ACC112 (cell line): ENCODE data around the gene TK2.
"Not testable (repeated sequence)": the region's sequence is repeated elsewhere in the genome, so short reads cannot be mapped to it uniquely, and the experiment has no call there.

Experiments used
- H2AFZ ChIP-seq: fragments of 200-600 bp; sonication (generic); one replicate; pipeline ENCODE4 v1.6.0; 2017; ENCODE audit warnings: antibody characterized with exemption, low read length; ENCODE audit not compliant: unreplicated experiment
- H3K27ac ChIP-seq: fragments of 200-600 bp; sonication (generic); 2 replicates; pipeline ENCODE4 v1.5.1; 2014; ENCODE audit warnings: low read depth, mild to moderate bottlenecking, antibody characterized with exemption, low read length, moderate library complexity
- H3K27me3 ChIP-seq: fragments of 200-600 bp; sonication (generic); 2 replicates; pipeline ENCODE4 v1.6.1; 2014; ENCODE audit warnings: mild to moderate bottlenecking, antibody characterized with exemption, low read length, moderate library complexity, mixed read lengths; ENCODE audit not compliant: insufficient read depth
- H3K36me3 ChIP-seq: fragments of 200-600 bp; sonication (generic); 2 replicates; pipeline ENCODE4 v1.6.1; 2016; ENCODE audit warnings: mild to moderate bottlenecking, antibody characterized with exemption, low read length, moderate library complexity, mixed read lengths; ENCODE audit not compliant: insufficient read depth
- H3K4me1 ChIP-seq: fragments of 200-600 bp; sonication (generic); one replicate; pipeline ENCODE4 v1.6.1; 2016; ENCODE audit warnings: low read length, mixed read lengths; ENCODE audit not compliant: insufficient read depth, unreplicated experiment, control insufficient read depth
- H3K4me3 ChIP-seq: fragments of 200-600 bp; sonication (generic); 2 replicates; pipeline ENCODE4 v1.5.1; 2014; ENCODE audit warnings: mild to moderate bottlenecking, low read depth, low read length
- H3K79me2 ChIP-seq: fragments of 200-600 bp; sonication (generic); one replicate; pipeline ENCODE4 v1.6.0; 2016; ENCODE audit warnings: low read length; ENCODE audit not compliant: control insufficient read depth, unreplicated experiment, insufficient read depth

Gene TK2

GRCh38 chr16:66572356-66572755 is 22.4 kb upstream of the TK2 start:
- Histone ChIP-seq H3K27me3 (no peaks in the 10 kb centered on the region), H3K4me1 (peaks cover 28% of the 10 kb centered on the region), H3K27ac (no peak overlapping the region), H3K79me2 (no peaks in the 10 kb centered on the region), H2AFZ (no peak overlapping the region), H3K4me3 (no peak overlapping the region), H3K36me3 (peaks cover 9% of the 10 kb centered on the region; the same call in 1 of the 2 replicates)

GRCh38 chr16:66569827-66570405 is 20.0 kb upstream of the TK2 start:
- Histone ChIP-seq H3K4me1 (peaks cover 28% of the 10 kb centered on the region), H3K36me3 (peaks cover 9% of the 10 kb centered on the region), H3K27ac (peak overlapping the region; percentile 60)

GRCh38 chr16:66569131-66569530 is 19.2 kb upstream of the TK2 start:
- Histone ChIP-seq H3K4me1 (peaks cover 28% of the 10 kb centered on the region), H3K27ac (peak overlapping the region; percentile 60), H3K36me3 (peaks cover 13% of the 10 kb centered on the region), H3K4me3 (peak overlapping the region; percentile 34), H3K27me3 (no peaks in the 10 kb centered on the region), H3K79me2 (no peaks in the 10 kb centered on the region), H2AFZ (no peak overlapping the region)

More at GRCh38 chr16:66569827-66570405, 20.0 kb upstream of the TK2 start:
- Histone ChIP-seq H3K4me3 (no peak overlapping the region; the same call in 1 of the 2 replicates), H3K79me2 (no peaks in the 10 kb centered on the region), H3K27me3 (no peaks in the 10 kb centered on the region), H2AFZ (no peak overlapping the region)

- Histone ChIP-seq H3K27ac (peak overlapping the region; percentile 60), H2AFZ (no peak overlapping the region), H3K27me3 (no peaks in the 10 kb centered on the region), H3K4me1 (peaks cover 28% of the 10 kb centered on the region), H3K79me2 (peaks cover 6% of the 10 kb centered on the region), H3K4me3 (no peak overlapping the region), H3K36me3 (peaks cover 16% of the 10 kb centered on the region)
These were observed 18.4 kb upstream of the TK2 start for GRCh38 chr16:66568355-66568754.

- H3K4me1 ChIP-seq = peaks cover 28% of the 10 kb centered on the region
- not testable (repeated sequence) for H2AFZ ChIP-seq, H3K4me3 ChIP-seq, H3K27me3 ChIP-seq
- H3K36me3 ChIP-seq = peaks cover 16% of the 10 kb centered on the region
- peaks cover 13% of the 10 kb centered on the region for H3K79me2 ChIP-seq
- peak overlapping the region; percentile 60; the same call in 1 of the 2 replicates for H3K27ac ChIP-seq
These were observed 17.3 kb upstream of the TK2 start for GRCh38 chr16:66567270-66567669.

GRCh38 chr16:66566051-66566901 is 16.4 kb upstream of the TK2 start, which contains the start of gene CMTM1:
Gene CMTM1, plus strand, starts transcription at chr16:66566439. Its CDS starts 75 bp downstream, at chr16:66566514.
- no peak within 1 kb of the TSS for H3K27ac ChIP-seq
- H3K27me3 ChIP-seq = no peaks in the 10 kb centered on the region
- no peak within 1 kb of the TSS for H3K4me3 ChIP-seq
- peaks cover 13% of the 10 kb centered on the region for H3K79me2 ChIP-seq
- peaks cover 28% of the 10 kb centered on the region for H3K4me1 ChIP-seq
- H3K36me3 ChIP-seq = peaks cover 13% of the 10 kb centered on the region
- no peak within 1 kb of the TSS for H2AFZ ChIP-seq

GRCh38 chr16:66563574-66564334 is 13.8 kb upstream of the TK2 start:
- H3K27ac ChIP-seq = no peak overlapping the region
- peaks cover 35% of the 10 kb centered on the region for H3K79me2 ChIP-seq
- no peaks in the 10 kb centered on the region for H3K27me3 ChIP-seq
- H3K4me1 ChIP-seq = peaks cover 7% of the 10 kb centered on the region
- no peak overlapping the region for H3K4me3 ChIP-seq
- H3K36me3 ChIP-seq = peaks cover 10% of the 10 kb centered on the region; the same call in 1 of the 2 replicates
- no peak overlapping the region for H2AFZ ChIP-seq

GRCh38 chr16:66562986-66563385 is 13.1 kb upstream of the TK2 start:
- Histone ChIP-seq H3K4me1 (peaks cover 5% of the 10 kb centered on the region), H3K36me3 (peaks cover 10% of the 10 kb centered on the region; the same call in 1 of the 2 replicates), H2AFZ (no peak overlapping the region), H3K27me3 (no peaks in the 10 kb centered on the region), H3K4me3 (no peak overlapping the region), H3K79me2 (peaks cover 40% of the 10 kb centered on the region), H3K27ac (no peak overlapping the region)

- peaks cover 45% of the 10 kb centered on the region for H3K79me2 ChIP-seq
- H3K36me3 ChIP-seq = peaks cover 10% of the 10 kb centered on the region; the same call in 1 of the 2 replicates
- H3K4me1 ChIP-seq = no peaks in the 10 kb centered on the region
- H3K27ac ChIP-seq = no peak overlapping the region
- no peak overlapping the region for H3K4me3 ChIP-seq
- no peak overlapping the region for H2AFZ ChIP-seq
- H3K27me3 ChIP-seq = no peaks in the 10 kb centered on the region
These were observed 12.5 kb upstream of the TK2 start for GRCh38 chr16:66562409-66562808.

- Histone ChIP-seq H3K4me3 (no peak overlapping the region), H2AFZ (no peak overlapping the region), H3K4me1 (no peaks in the 10 kb centered on the region), H3K36me3 (peaks cover 10% of the 10 kb centered on the region; the same call in 1 of the 2 replicates), H3K27me3 (no peaks in the 10 kb centered on the region), H3K79me2 (peaks cover 53% of the 10 kb centered on the region), H3K27ac (no peak overlapping the region)
These were observed 11.6 kb upstream of the TK2 start for GRCh38 chr16:66561381-66562080.
